Neural cell (in vitro differentiated cells): ENCODE measurements around the gene SLC2A4RG. TPM values are rescaled to one million over a fixed set of nuclear protein-coding genes. Genes with fewer than 3 reads are reported as not detected.

Experiments used
- H2AFZ ChIP-seq: fragments of 200-600, 300-800 bp; sonication (generic), shearing (Covaris generic); 2 replicates; pipeline ENCODE4 v1.6.0; 2014; ENCODE audit warnings: low read depth, mild to moderate bottlenecking, antibody characterized with exemption, low read length, moderate library complexity
- H3F3A ChIP-seq: fragments of 200-600 bp; shearing (Covaris generic); 2 replicates; pipeline ENCODE4 v1.6.1; 2016; ENCODE audit warnings: mild to moderate bottlenecking, moderate library complexity, mixed read lengths, antibody characterized with exemption, low read length; ENCODE audit not compliant: insufficient read depth, poor library complexity, severe bottlenecking
- H3K27ac ChIP-seq: fragments of 200-600, 300-800 bp; sonication (generic), shearing (Covaris generic); 2 replicates; pipeline ENCODE4 v1.5.1; 2014; ENCODE audit warnings: mild to moderate bottlenecking, low read length, moderate library complexity
- H3K27me3 ChIP-seq: fragments of 300-800, 200-600 bp; sonication (generic), shearing (Covaris generic); 2 replicates; pipeline ENCODE4 v1.6.0; 2014; ENCODE audit warnings: mild to moderate bottlenecking, low read depth, low read length, moderate library complexity; ENCODE audit not compliant: insufficient read depth
- H3K36me3 ChIP-seq: fragments of 300-800, 200-600 bp; sonication (generic), shearing (Covaris generic); 2 replicates; pipeline ENCODE4 v1.5.1; 2014; ENCODE audit warnings: mild to moderate bottlenecking, antibody characterized with exemption, low read length, moderate library complexity; ENCODE audit not compliant: insufficient read depth
- H3K4me2 ChIP-seq: fragments of 300-800, 200-600 bp; sonication (generic), shearing (Covaris generic); 2 replicates; pipeline ENCODE4 v1.6.0; 2014; ENCODE audit warnings: mild to moderate bottlenecking, low read length
- H3K4me3 ChIP-seq: fragments of 300-800, 200-600 bp; sonication (generic), shearing (Covaris generic); 2 replicates; pipeline ENCODE4 v1.5.1; 2014; ENCODE audit warnings: mild to moderate bottlenecking, low read length, moderate library complexity
- H3K79me2 ChIP-seq: fragments of 200-600 bp; shearing (Covaris generic); replicated peaks from 2 replicates; pipeline ENCODE4 v1.6.0; 2014; ENCODE audit warnings: mild to moderate bottlenecking, low read length, moderate library complexity; ENCODE audit not compliant: insufficient read depth
- H3K9ac ChIP-seq: fragments of 300-800, 200-600 bp; sonication (generic), shearing (Covaris generic); 2 replicates; pipeline ENCODE4 v1.6.1; 2016; ENCODE audit warnings: mild to moderate bottlenecking, low read length, mixed read lengths
- H3K9me2 ChIP-seq: fragments of 200-600 bp; shearing (Covaris generic); 2 replicates; pipeline ENCODE4 v1.6.1; 2016; ENCODE audit warnings: mild to moderate bottlenecking, low read length, mixed read lengths; ENCODE audit not compliant: insufficient read depth
- H3K9me3 ChIP-seq: fragments of 200-600, 300-800 bp; sonication (generic), shearing (Covaris generic); 2 replicates; pipeline ENCODE4 v1.6.1; 2016; ENCODE audit warnings: mild to moderate bottlenecking, mixed run types, low read length, moderate library complexity, mixed read lengths
- H4K20me1 ChIP-seq: fragments of 200-600 bp; shearing (Covaris generic); 2 replicates; pipeline ENCODE4 v1.6.1; 2016; ENCODE audit warnings: mild to moderate bottlenecking, mixed run types; ENCODE audit not compliant: insufficient read depth
- EP300 ChIP-seq: fragments of 450-650 bp; conservative IDR thresholded peaks from 2 replicates; pipeline ENCODE4 v1.6.1; 2014; ENCODE audit warnings: antibody characterized with exemption, mild to moderate bottlenecking, moderate library complexity; ENCODE audit not compliant: poor library complexity, severe bottlenecking
- EZH2 ChIP-seq: fragments of 200-600, 300-800 bp; shearing (Covaris generic), sonication (generic); IDR thresholded peaks from 2 replicates; pipeline ENCODE4 v1.6.1; 2014; ENCODE audit warnings: antibody characterized with exemption, low read length, borderline replicate concordance, mild to moderate bottlenecking; ENCODE audit not compliant: insufficient read depth, poor library complexity, severe bottlenecking
- MXI1 ChIP-seq: fragments of 450-650 bp; conservative IDR thresholded peaks from 2 replicates; pipeline ENCODE4 v1.6.1; 2014; ENCODE audit warnings: antibody characterized with exemption, mild to moderate bottlenecking; ENCODE audit not compliant: poor library complexity, severe bottlenecking
- POLR2AphosphoS5 ChIP-seq: IDR thresholded peaks from 2 replicates; pipeline ENCODE4 v1.6.1; 2012
- RAD21 ChIP-seq: fragments of 450-650 bp; conservative IDR thresholded peaks from 2 replicates; pipeline ENCODE4 v1.6.1; 2014; ENCODE audit warnings: antibody characterized with exemption, mild to moderate bottlenecking, moderate library complexity
- SMC3 ChIP-seq: fragments of 450-650 bp; conservative IDR thresholded peaks from 2 replicates; pipeline ENCODE4 v1.6.1; 2014; ENCODE audit warnings: antibody characterized with exemption, mild to moderate bottlenecking, moderate library complexity; ENCODE audit not compliant: poor library complexity
- TAF1 ChIP-seq: IDR thresholded peaks from 2 replicates; pipeline ENCODE4 v1.6.1; 2012; ENCODE audit warnings: low read depth
- polyA plus RNA-seq: library from polyadenylated mRNA; depleted of rRNA; stranded (reverse); fragments of >200 nt; gene quantifications from 2 replicates; pipeline ENCODE4 v1.2.3, GENCODE V29; 2014
- TF ChIP-seq, protein P1 (sequence below): IDR thresholded peaks from 2 replicates; pipeline ENCODE4 v1.6.1; 2012; ENCODE audit warnings: borderline replicate concordance
- TF ChIP-seq, protein P2 (sequence below): fragments of 450-650 bp; IDR thresholded peaks from 2 replicates; pipeline ENCODE4 v1.5.1; 2014; ENCODE audit warnings: antibody characterized with exemption, mild to moderate bottlenecking, moderate library complexity; ENCODE audit not compliant: poor library complexity, severe bottlenecking

SLC2A4RG gene
- polyA plus RNA-seq, 1 donor from 2014 or later, result 52.1 TPM

DNA sequence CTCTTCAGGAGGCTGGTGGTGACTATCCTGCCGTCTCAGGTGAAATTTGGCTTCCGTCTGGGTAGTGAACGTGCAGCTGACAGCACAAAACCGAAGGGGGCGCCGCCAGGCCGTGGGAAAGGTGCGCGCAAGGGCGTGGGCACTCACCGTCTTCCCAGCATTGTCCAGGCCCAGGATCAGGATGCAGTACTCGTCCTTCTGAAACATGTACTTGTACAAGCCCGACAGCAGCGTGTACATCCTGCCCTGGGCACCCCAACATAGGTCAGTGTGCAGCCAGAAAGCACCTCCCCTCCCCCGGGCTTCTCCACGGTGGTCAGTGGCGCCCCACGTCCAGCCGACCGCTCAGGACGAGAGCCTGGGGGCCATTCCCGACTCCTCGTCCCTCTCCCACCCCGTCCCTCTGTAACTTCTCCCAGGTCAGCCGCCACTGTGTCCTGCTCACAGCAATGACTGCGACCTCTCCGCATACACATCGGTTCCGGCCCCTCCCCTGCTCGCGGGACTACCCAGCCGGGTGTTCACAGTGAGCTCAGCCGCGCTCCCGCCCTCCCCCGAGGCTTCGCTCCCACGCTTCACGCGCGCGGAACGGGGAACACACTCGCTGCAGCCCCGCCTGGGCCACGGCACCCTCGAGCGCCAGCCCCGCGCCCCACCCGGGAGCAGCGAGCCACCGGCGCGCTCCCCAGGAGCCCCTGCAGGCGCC, 32.6 kb upstream of the SLC2A4RG start:
- H3K36me3 ChIP-seq, result peaks cover 3% of the 10 kb centered on the region
- peak overlapping the region; percentile 96 for H3K4me3 ChIP-seq
- peaks cover 29% of the 10 kb centered on the region for H3K79me2 ChIP-seq

DNA sequence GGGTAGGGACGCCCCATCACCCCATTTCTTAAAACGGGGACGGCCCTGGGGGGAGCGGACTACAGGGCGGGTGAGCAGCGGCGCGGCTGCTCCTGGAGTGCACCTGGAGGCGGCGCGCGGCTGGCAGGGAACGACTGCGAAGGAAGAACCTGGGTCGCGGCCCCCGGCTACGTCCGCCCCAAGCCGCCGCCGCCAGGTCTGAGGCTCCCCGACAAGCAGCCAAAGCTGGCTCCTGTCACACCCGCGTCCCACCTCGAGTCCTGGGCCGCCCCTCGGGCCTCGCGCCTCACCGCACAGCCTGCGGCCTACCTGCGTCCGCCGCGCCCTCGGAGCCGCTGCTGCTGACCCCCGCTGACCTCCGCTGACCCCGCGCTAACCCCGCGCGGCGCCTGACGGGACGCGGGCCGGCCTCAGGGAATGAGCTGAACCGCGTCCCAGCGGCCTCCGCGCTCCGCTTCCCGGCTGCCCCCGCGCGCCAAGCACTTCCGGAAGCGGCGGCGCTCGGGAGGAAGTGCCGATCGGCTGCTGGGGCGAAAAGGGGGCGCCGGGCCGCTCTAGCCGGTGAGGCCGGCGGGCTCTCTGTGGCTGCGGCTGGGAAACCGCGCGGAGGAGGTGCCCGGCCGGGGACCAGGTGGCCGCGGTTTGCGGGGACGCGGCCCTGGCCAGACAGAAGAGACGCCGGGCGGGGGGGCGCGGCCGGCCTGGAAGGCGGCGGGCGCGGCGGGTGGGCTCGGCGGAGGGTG, 31.8 kb upstream of the SLC2A4RG start, which contains the start of the genes ARFRP1 and ZGPAT:
ARFRP1 (minus strand) TSS at position 419 of the 743 bp plus-strand sequence. CDS start 885 bp downstream, outside the sequence.
ZGPAT (plus strand) TSS at position 482 of the 743 bp plus-strand sequence. CDS start 542 bp downstream, outside the sequence.
- Histone ChIP-seq H2AFZ (no peak within 1 kb of the TSS), H3K9me2 (no peaks in the 10 kb centered on the region), H3F3A (no peaks in the 10 kb centered on the region), H3K4me2 (peak within 1 kb of the TSS; percentile 49), H3K27ac (peak within 1 kb of the TSS; percentile 70), H3K9ac (peak within 1 kb of the TSS; percentile 86), H3K9me3 (no peaks in the 10 kb centered on the region), H3K27me3 (no peaks in the 10 kb centered on the region), H4K20me1 (no peaks in the 10 kb centered on the region), H3K36me3 (peaks cover 6% of the 10 kb centered on the region), H3K4me3 (peak within 1 kb of the TSS; percentile 96), H3K79me2 (peaks cover 35% of the 10 kb centered on the region)
- TF ChIP-seq SMC3 (peak; percentile 26), POLR2AphosphoS5 (peak; percentile 87), EP300 (peak; percentile 48), TAF1 (peak; percentile 71), EZH2 (no peak), MXI1 (peak; percentile 84), RAD21 (peak; percentile 43)
- TF ChIP-seq, protein P1, sequence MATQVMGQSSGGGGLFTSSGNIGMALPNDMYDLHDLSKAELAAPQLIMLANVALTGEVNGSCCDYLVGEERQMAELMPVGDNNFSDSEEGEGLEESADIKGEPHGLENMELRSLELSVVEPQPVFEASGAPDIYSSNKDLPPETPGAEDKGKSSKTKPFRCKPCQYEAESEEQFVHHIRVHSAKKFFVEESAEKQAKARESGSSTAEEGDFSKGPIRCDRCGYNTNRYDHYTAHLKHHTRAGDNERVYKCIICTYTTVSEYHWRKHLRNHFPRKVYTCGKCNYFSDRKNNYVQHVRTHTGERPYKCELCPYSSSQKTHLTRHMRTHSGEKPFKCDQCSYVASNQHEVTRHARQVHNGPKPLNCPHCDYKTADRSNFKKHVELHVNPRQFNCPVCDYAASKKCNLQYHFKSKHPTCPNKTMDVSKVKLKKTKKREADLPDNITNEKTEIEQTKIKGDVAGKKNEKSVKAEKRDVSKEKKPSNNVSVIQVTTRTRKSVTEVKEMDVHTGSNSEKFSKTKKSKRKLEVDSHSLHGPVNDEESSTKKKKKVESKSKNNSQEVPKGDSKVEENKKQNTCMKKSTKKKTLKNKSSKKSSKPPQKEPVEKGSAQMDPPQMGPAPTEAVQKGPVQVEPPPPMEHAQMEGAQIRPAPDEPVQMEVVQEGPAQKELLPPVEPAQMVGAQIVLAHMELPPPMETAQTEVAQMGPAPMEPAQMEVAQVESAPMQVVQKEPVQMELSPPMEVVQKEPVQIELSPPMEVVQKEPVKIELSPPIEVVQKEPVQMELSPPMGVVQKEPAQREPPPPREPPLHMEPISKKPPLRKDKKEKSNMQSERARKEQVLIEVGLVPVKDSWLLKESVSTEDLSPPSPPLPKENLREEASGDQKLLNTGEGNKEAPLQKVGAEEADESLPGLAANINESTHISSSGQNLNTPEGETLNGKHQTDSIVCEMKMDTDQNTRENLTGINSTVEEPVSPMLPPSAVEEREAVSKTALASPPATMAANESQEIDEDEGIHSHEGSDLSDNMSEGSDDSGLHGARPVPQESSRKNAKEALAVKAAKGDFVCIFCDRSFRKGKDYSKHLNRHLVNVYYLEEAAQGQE, result peak; percentile 42
- TF ChIP-seq, protein P2, sequence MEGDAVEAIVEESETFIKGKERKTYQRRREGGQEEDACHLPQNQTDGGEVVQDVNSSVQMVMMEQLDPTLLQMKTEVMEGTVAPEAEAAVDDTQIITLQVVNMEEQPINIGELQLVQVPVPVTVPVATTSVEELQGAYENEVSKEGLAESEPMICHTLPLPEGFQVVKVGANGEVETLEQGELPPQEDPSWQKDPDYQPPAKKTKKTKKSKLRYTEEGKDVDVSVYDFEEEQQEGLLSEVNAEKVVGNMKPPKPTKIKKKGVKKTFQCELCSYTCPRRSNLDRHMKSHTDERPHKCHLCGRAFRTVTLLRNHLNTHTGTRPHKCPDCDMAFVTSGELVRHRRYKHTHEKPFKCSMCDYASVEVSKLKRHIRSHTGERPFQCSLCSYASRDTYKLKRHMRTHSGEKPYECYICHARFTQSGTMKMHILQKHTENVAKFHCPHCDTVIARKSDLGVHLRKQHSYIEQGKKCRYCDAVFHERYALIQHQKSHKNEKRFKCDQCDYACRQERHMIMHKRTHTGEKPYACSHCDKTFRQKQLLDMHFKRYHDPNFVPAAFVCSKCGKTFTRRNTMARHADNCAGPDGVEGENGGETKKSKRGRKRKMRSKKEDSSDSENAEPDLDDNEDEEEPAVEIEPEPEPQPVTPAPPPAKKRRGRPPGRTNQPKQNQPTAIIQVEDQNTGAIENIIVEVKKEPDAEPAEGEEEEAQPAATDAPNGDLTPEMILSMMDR, result no peak

More for the DNA sequence above, 32.6 kb upstream of the SLC2A4RG start:
- Histone ChIP-seq H3K9me3 (no peaks in the 10 kb centered on the region), H3K27ac (peak overlapping the region; percentile 70), H4K20me1 (no peaks in the 10 kb centered on the region), H3K27me3 (no peaks in the 10 kb centered on the region), H3K9me2 (no peaks in the 10 kb centered on the region), H2AFZ (no peak overlapping the region), H3K9ac (peak overlapping the region; percentile 86), H3F3A (no peaks in the 10 kb centered on the region), H3K4me2 (peak overlapping the region; percentile 49)
- TF ChIP-seq, protein P2, result peak; percentile 46
- TF ChIP-seq EZH2, result no peak
